Superior temporal gyrus (tissue), 1 donor: ENCODE results near the gene HLA-G.
"Not testable (repeated sequence)": the region's sequence is repeated elsewhere in the genome, so short reads cannot be mapped to it uniquely, and the experiment has no call there.

Experiments
- DNase-seq: peaks from one replicate; pipeline ENCODE4 v3.0.0-alpha.2; 2016; ENCODE audit errors: extremely low spot score

HLA-G gene

DNA sequence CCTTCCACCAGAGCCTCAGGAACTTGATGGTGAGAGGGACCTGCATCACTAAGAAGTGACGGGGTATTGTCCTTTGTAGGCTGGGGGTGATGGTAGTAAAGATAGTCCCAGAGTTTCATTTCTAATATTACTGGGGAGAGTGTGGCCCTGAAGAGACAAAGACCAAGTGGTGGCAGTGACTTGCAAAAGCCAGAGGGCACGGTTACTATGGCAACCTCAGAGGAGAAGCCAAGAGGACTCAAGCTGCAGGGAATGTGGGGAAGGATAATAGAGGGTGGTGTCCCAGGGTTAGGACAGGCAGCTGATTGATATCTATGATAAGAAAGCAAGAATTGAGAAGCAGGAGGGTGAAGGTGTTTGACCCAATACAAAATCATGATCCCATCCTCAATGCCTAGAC, 42.5 kb downstream of the HLA-G start:
- no peak for DNase-seq

DNA sequence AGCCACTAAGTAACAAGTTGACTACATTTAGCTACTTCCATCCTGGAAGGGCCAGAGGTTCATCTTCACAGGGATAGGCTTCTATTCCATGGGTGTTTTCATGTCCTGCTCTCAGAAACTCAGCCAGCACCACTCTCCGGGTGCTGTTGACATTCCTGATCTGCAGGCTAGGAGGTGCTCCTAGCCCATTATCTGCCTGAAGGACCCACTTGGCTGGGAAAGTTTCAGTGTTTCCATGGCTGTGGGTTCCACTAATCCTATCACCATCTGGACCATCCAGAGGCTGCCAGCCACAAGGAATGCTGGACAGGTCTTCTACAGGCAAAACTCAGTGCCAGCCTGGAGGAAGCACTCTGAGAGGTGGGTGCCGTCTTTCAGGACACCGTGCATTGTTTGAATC, 45.2 kb downstream of the HLA-G start:
- DNase-seq: no peak

DNA sequence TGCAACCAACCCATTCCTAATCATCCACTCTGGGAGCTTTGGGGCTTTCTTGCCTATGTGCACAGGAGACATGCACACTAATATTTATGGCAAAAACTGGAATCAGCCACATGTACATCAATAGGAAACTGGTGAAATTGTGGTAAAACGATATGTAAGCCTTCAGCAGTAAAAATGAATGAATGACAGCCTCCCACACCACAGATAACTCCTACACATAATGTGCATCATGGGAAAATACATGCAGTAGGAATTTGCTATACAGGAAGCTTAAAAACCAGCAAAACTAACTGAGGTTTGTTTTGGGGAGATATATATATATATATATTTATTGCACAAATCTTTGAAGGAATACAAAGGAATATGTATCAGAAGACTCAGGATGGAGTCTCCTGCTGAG, 47.6 kb downstream of the HLA-G start:
- DNase-seq: no peak

DNA sequence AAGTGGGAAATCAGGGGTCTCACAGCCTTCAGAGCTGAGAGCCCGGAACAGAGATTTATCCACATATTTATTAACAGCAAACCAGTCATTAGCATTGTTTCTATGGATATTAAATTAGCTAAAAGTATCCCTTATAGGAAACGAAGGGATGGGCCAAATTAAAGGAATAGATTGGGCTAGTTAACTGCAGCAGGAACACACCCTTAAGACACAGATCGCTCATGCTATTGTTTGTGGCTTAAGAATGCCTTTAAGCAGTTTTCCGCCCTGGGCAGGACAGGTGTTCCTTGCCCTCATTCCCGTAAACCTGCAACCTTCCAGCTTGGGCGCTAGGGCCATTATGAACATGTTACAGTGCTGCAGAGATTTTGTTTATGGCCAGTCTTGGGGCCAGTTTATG, 48.1 kb downstream of the HLA-G start:
- not testable (repeated sequence) for DNase-seq
